Gastrocnemius medialis (tissue), 4 donors: ENCODE results near the gene MC3R. TPM values are rescaled to one million over a fixed set of nuclear protein-coding genes. Genes with fewer than 3 reads are reported as not detected.
"Not testable (repeated sequence)": the region's sequence is repeated elsewhere in the genome, so short reads cannot be mapped to it uniquely, and the experiment has no call there.

Experiments
- ATAC-seq, 2 donors: fragments of 150-250 bp; one replicate each; pipeline ENCODE4 v1.9.1; 2016
- DNase-seq, 2 donors: peaks; one replicate each; pipeline ENCODE4 v3.0.0-alpha.2; 2019
- H3K27ac ChIP-seq, 4 donors: fragments of 200-600 bp; sonication (generic); 1 replicate in 1 of 4; 2 replicates in 3 of 4; pipeline ENCODE4 v1.5.1; 2016 to 2018; ENCODE audit warnings: mild to moderate bottlenecking in 2 of 4, moderate library complexity in 1 of 4
- H3K27me3 ChIP-seq, 3 donors: fragments of 200-600 bp; sonication (generic) in 2 of 3; 1 replicate in 1 of 3; 2 replicates in 2 of 3; pipeline versions ENCODE4 v1.5.1 to v1.6.0; 2016 to 2019; ENCODE audit warnings: mild to moderate bottlenecking in 1 of 3, moderate library complexity in 1 of 3
- H3K36me3 ChIP-seq, 2 donors: fragments of 200-600 bp; sonication (generic) in 1 of 2; one replicate each; pipeline ENCODE4 v1.5.1; 2017 to 2018
- H3K4me1 ChIP-seq, 2 donors: fragments of 200-600 bp; sonication (generic) in 1 of 2; one replicate each; pipeline ENCODE4 v1.5.1; 2016 to 2017; ENCODE audit warnings: mild to moderate bottlenecking in 2 of 2
- H3K4me3 ChIP-seq, 4 donors: fragments of 200-600 bp; sonication (generic) in 3 of 4; 1 replicate in 1 of 4; 2 replicates in 3 of 4; pipeline ENCODE4 v1.5.1; 2016 to 2019; ENCODE audit warnings: mild to moderate bottlenecking in 2 of 4
- H3K9me3 ChIP-seq, 3 donors: fragments of 200-600 bp; sonication (generic) in 2 of 3; 1 replicate in 1 of 3; 2 replicates in 2 of 3; pipeline ENCODE4 v1.5.1; 2016 to 2019
- CTCF ChIP-seq, 5 experiments: fragments of 450-650 bp in 3 of 5; fragments of 200-600 bp in 2 of 5; sonication (generic) in 2 of 5; IDR thresholded peaks in 4 of 5; conservative IDR thresholded peaks in 1 of 5; 1 replicate in 4 of 5; 2 replicates in 1 of 5; pipeline ENCODE4 v1.5.1; 2016 to 2019; ENCODE audit warnings: antibody characterized with exemption in 5 of 5, mild to moderate bottlenecking in 3 of 5, moderate library complexity in 3 of 5
- POLR2A ChIP-seq, 2 donors: fragments of 450-650 bp; IDR thresholded peaks; one replicate each; pipeline ENCODE4 v1.6.1; 2017; ENCODE audit warnings: antibody characterized with exemption in 2 of 2, mild to moderate bottlenecking in 2 of 2, moderate library complexity in 2 of 2
- in situ Hi-C, 4 donors: fragments of 200-750 bp; cut with MboI; loops; one replicate each; pipeline versions ENCODE4 v1.15.0 to v1.8.0; 2017; ENCODE audit warnings: low sequenced_read_pairs in 4 of 4
- intact Hi-C: fragments of 100-400 bp; cut with DNase I; formaldehyde crosslinking; loops from one replicate; pipeline ENCODE4 v1.15.1; 2023; ENCODE audit warnings: low total_unique reads
- total RNA-seq, 4 donors: library from RNA; depleted of rRNA; stranded (reverse); fragments of >200 nt; gene quantifications; one replicate each; pipeline versions ENCODE4 v1.1.0 to v1.2.3, GENCODE V29; 2016

MC3R gene
- total RNA-seq, 4 donors from 2014 or later, result not detected

DNA sequence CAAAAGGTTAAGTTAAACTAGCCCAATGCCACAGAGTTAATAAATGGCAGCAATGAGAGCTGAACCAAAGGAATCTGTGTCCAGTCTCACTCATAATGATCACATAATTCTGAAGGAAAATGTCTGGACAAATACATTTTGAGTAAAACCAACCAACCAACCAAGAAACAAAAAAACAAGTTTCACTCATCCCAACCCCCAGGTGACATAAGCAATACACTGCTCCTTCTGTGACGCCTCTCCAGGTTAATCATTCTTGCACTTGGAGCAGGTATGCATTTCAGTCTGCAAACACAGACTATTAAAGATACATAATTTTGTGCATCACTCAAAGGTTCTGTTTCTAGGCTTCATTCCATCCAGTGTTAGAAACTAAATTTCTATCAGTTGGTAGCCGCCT is 35.2 kb upstream of the MC3R start:
- Histone ChIP-seq H3K27me3 (no peaks in the 10 kb centered on the region), H3K4me1 (no peaks in the 10 kb centered on the region), H3K36me3 (no peaks in the 10 kb centered on the region), H3K27ac (no peak overlapping the region), H3K9me3 (no peaks in the 10 kb centered on the region), H3K4me3 (no peak overlapping the region)
- in situ Hi-C loops, result no loop called here
- ATAC-seq (no peak), DNase-seq (no peak)
- no peak for TF ChIP-seq POLR2A (IDR thresholded peaks at IDR 0.05)
- TF ChIP-seq CTCF (IDR thresholded peaks at IDR 0.05 in 4 of 5, conservative IDR thresholded peaks at IDR 0.05 in 1 of 5), result no peak
- intact Hi-C loops, result no loop called here

- no peaks in the 10 kb centered on the region for H3K27me3 ChIP-seq
- H3K4me3 ChIP-seq, result no peak overlapping the region
- in situ Hi-C loops, result no loop called here
- peaks cover 0 to 4% (median 0%) of the 10 kb centered on the region in 3 donors for H3K9me3 ChIP-seq
- intact Hi-C loops, result no loop called here
- no peak for ATAC-seq
- TF ChIP-seq CTCF (IDR thresholded peaks at IDR 0.05 in 4 of 5, conservative IDR thresholded peaks at IDR 0.05 in 1 of 5) (no peak), POLR2A (IDR thresholded peaks at IDR 0.05) (no peak)
- H3K4me1 ChIP-seq, result no peaks in the 10 kb centered on the region
- H3K27ac ChIP-seq, result no peak overlapping the region
- H3K36me3 ChIP-seq, result no peaks in the 10 kb centered on the region
- no peak for DNase-seq
These were observed 33.4 kb upstream of the MC3R start for GRCh38 chr20:56215115-56215514.

DNA sequence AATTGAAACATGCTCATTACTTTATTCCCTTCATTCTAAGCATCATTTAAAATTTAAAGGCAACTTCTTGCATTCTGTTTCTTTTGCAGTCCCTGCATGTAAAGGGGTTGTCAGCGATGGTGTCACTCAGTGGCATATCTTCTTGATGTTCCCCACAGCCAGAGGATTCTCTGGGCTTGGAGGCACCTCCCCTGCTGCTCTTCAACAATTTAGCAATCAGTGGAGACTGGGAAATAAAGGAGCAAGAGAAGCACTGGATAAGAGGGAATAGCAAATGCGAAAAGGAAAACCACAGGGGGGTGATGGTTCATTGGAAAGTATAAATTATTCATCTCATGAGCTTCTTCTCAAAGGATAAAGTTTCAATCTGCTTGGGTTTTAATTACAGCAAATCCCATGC is 30.7 kb upstream of the MC3R start:
- TF ChIP-seq POLR2A (IDR thresholded peaks at IDR 0.05), result no peak
- no peak for TF ChIP-seq CTCF (IDR thresholded peaks at IDR 0.05 in 4 of 5, conservative IDR thresholded peaks at IDR 0.05 in 1 of 5)
- no peaks in the 10 kb centered on the region for H3K36me3 ChIP-seq
- H3K4me1 ChIP-seq, result no peaks in the 10 kb centered on the region
- no peak overlapping the region for H3K27ac ChIP-seq
- no peak overlapping the region for H3K4me3 ChIP-seq
- intact Hi-C loops (no loop called here), in situ Hi-C loops (no loop called here)
- DNase-seq (no peak), ATAC-seq (no peak)
- H3K27me3 ChIP-seq, result no peaks in the 10 kb centered on the region
- peaks cover 0 to 4% (median 0%) of the 10 kb centered on the region in 3 donors for H3K9me3 ChIP-seq

- H3K27me3 ChIP-seq, H3K4me3 ChIP-seq, ATAC-seq, H3K36me3 ChIP-seq, in situ Hi-C loops, H3K27ac ChIP-seq, DNase-seq, H3K9me3 ChIP-seq, intact Hi-C loops, H3K4me1 ChIP-seq: not testable (repeated sequence)
These were observed 27.3 kb upstream of the MC3R start for GRCh38 chr20:56221186-56221585.

GRCh38 chr20:56222201-56222600 is 26.3 kb upstream of the MC3R start:
- Histone ChIP-seq H3K4me1 (no peaks in the 10 kb centered on the region), H3K27ac (no peak overlapping the region), H3K4me3 (no peak overlapping the region), H3K27me3 (no peaks in the 10 kb centered on the region), H3K9me3 (peaks cover 0 to 4% (median 0%) of the 10 kb centered on the region in 3 donors), H3K36me3 (no peaks in the 10 kb centered on the region)
- DNase-seq (no peak), ATAC-seq (no peak)
- intact Hi-C loops (no loop called here), in situ Hi-C loops (no loop called here)
- TF ChIP-seq CTCF (IDR thresholded peaks at IDR 0.05 in 4 of 5, conservative IDR thresholded peaks at IDR 0.05 in 1 of 5) (no peak), POLR2A (IDR thresholded peaks at IDR 0.05) (no peak)
